GM23338 (cell line): ENCODE measurements around the gene SPINK7. TPM values are rescaled to one million over a fixed set of nuclear protein-coding genes. Genes with fewer than 3 reads are reported as not detected.

Experiments used
- ATAC-seq: fragments of 200-7000 bp; cut with Tn5 transposase; 3 replicates; pipeline ENCODE4 v1.9.1; 2020
- DNase-seq: peaks from one replicate; pipeline ENCODE4 v3.0.0-alpha.2; 2015; ENCODE audit warnings: low spot score
- H2AFZ ChIP-seq: fragments of 200-600 bp; sonication (generic); 2 replicates; pipeline ENCODE4 v1.8.0; 2016; ENCODE audit warnings: antibody characterized with exemption, mild to moderate bottlenecking, moderate library complexity
- H3F3A ChIP-seq: fragments of 200-600 bp; sonication (generic); replicated peaks from 2 replicates; pipeline ENCODE4 v1.8.0; 2017; ENCODE audit warnings: antibody characterized with exemption, mixed run types, low read depth
- H3K27ac ChIP-seq: fragments of 200-600 bp; sonication (generic); 2 replicates; pipeline ENCODE4 v1.6.1; 2016; ENCODE audit warnings: low read depth
- H3K27me3 ChIP-seq: fragments of 200-600 bp; sonication (generic); 2 replicates; pipeline ENCODE4 v1.8.0; 2016; ENCODE audit warnings: mild to moderate bottlenecking, mixed run types, moderate library complexity; ENCODE audit not compliant: insufficient read depth
- H3K36me3 ChIP-seq: fragments of 200-600 bp; sonication (generic); 2 replicates; pipeline ENCODE4 v1.8.0; 2016; ENCODE audit warnings: mild to moderate bottlenecking; ENCODE audit not compliant: insufficient read depth
- H3K4me1 ChIP-seq: fragments of 200-600 bp; sonication (generic); 2 replicates; pipeline ENCODE4 v1.8.0; 2016; ENCODE audit warnings: mild to moderate bottlenecking, moderate library complexity; ENCODE audit not compliant: insufficient read depth
- H3K4me2 ChIP-seq: fragments of 200-600 bp; sonication (generic); 2 replicates; pipeline ENCODE4 v1.7.1; 2017; ENCODE audit warnings: mixed run types
- H3K4me3 ChIP-seq: fragments of 200-600 bp; sonication (generic); 2 replicates; pipeline ENCODE4 v1.6.1; 2016; ENCODE audit warnings: mixed run types
- H3K79me2 ChIP-seq: fragments of 200-600 bp; sonication (generic); replicated peaks from 2 replicates; pipeline ENCODE4 v1.8.0; 2017; ENCODE audit warnings: mild to moderate bottlenecking; ENCODE audit not compliant: insufficient read depth
- H3K9me2 ChIP-seq: fragments of 200-600 bp; sonication (generic); 2 replicates; pipeline ENCODE4 v1.8.0; 2017; ENCODE audit not compliant: insufficient read depth
- H4K20me1 ChIP-seq: fragments of 200-600 bp; sonication (generic); replicated peaks from 2 replicates; pipeline ENCODE4 v1.8.0; 2017; ENCODE audit warnings: mild to moderate bottlenecking; ENCODE audit not compliant: insufficient read depth
- H3K27ac Mint-ChIP-seq: 2 replicates; pipeline ENCODE4 v1.8.0; 2020; ENCODE audit warnings: inconsistent platforms, mild to moderate bottlenecking, moderate library complexity, mixed read lengths
- H3K27me3 Mint-ChIP-seq: 3 replicates; pipeline ENCODE4 v1.8.0; 2022; ENCODE audit warnings: low read depth, mild to moderate bottlenecking, moderate library complexity, mixed read lengths, inconsistent platforms; ENCODE audit not compliant: insufficient read depth, poor library complexity
- H3K36me3 Mint-ChIP-seq: 3 replicates; pipeline ENCODE4 v1.8.0; 2021; ENCODE audit warnings: low read depth, mild to moderate bottlenecking, inconsistent platforms, moderate library complexity, mixed read lengths
- H3K4me1 Mint-ChIP-seq: 3 replicates; pipeline ENCODE4 v1.8.0; 2020; ENCODE audit warnings: mild to moderate bottlenecking, inconsistent platforms, mixed read lengths
- H3K4me3 Mint-ChIP-seq: 3 replicates; pipeline ENCODE4 v1.8.0; 2021; ENCODE audit warnings: moderate library complexity, mild to moderate bottlenecking, inconsistent platforms, mixed read lengths
- H3K9me3 Mint-ChIP-seq: 3 replicates; pipeline ENCODE4 v1.8.0; 2020; ENCODE audit warnings: moderate library complexity, mild to moderate bottlenecking, inconsistent platforms, mixed read lengths
- CTCF ChIP-seq, 2 experiments: fragments of 200-600 bp in 1 of 2; sonication (generic) in 1 of 2; conservative IDR thresholded peaks; 2 replicates each; pipeline versions ENCODE4 v1.5.1 to v1.6.1; 2016 to 2017; ENCODE audit warnings: antibody characterized with exemption in 2 of 2, low read depth in 2 of 2, mild to moderate bottlenecking in 2 of 2, moderate library complexity in 1 of 2
- ETS1 ChIP-seq: IDR thresholded peaks from 2 replicates; pipeline ENCODE4 v1.6.1; 2016; ENCODE audit warnings: antibody characterized with exemption
- EZH2 ChIP-seq: fragments of 200-600 bp; sonication (generic); IDR thresholded peaks from one replicate; pipeline ENCODE4 v1.8.0; 2017; ENCODE audit warnings: antibody characterized with exemption, mild to moderate bottlenecking, low read depth; ENCODE audit not compliant: unreplicated experiment
- EZH2phosphoT487 ChIP-seq: fragments of 200-600 bp; sonication (generic); IDR thresholded peaks from one replicate; pipeline ENCODE4 v1.8.1; 2018; ENCODE audit warnings: antibody characterized with exemption; ENCODE audit not compliant: unreplicated experiment
- NANOG ChIP-seq: IDR thresholded peaks from 2 replicates; pipeline ENCODE4 v1.6.1; 2016; ENCODE audit warnings: antibody characterized with exemption, borderline replicate concordance
- ZNF462 ChIP-seq: fragments of 250-450 bp; sonication (Bioruptor Pico); IDR thresholded peaks from 2 replicates; pipeline ENCODE4 v1.5.0; 2020; ENCODE audit warnings: mild to moderate bottlenecking, moderate library complexity
- polyA plus RNA-seq: library from polyadenylated mRNA; unstranded; fragments of >200 nt; fragmentation: Nextera tagmentation; extraction: Ambion mirVana; gene quantifications from 2 replicates; pipeline ENCODE4 v1.2.1, GENCODE V29; 2016
- total RNA-seq: library from RNA; depleted of rRNA; stranded (reverse); fragments of >200 nt; shearing (Covaris generic); gene quantifications from 2 replicates; pipeline ENCODE4 v1.2.3, GENCODE V29; 2014; rRNA removed

SPINK7 gene
- total and polyA plus RNA-seq, 2 experiments from 2014 or later, result not detected

GRCh38 chr5:148364343-148364742 lies 52.1 kb downstream of the SPINK7 start:
- H3K36me3 ChIP-seq, result no peaks in the 10 kb centered on the region
- no peak overlapping the region for H2AFZ ChIP-seq
- H3K4me3 ChIP-seq, result no peak overlapping the region
- H3K27me3 Mint-ChIP-seq, result no peaks in the 10 kb centered on the region
- no peaks in the 10 kb centered on the region for H3K4me1 ChIP-seq
- no peak for ATAC-seq
- peaks cover 5% of the 10 kb centered on the region; the same call in 1 of the 3 replicates for H3K9me3 Mint-ChIP-seq
- H4K20me1 ChIP-seq, result no peaks in the 10 kb centered on the region
- H3K27ac ChIP-seq, result no peak overlapping the region
- DNase-seq, result no peak
- H3K4me3 Mint-ChIP-seq, result no peak overlapping the region
- H3K36me3 Mint-ChIP-seq, result peaks cover 5% of the 10 kb centered on the region; the same call in 1 of the 3 replicates
- no peaks in the 10 kb centered on the region for H3F3A ChIP-seq
- H3K4me1 Mint-ChIP-seq, result no peaks in the 10 kb centered on the region
- TF ChIP-seq EZH2 (no peak), EZH2phosphoT487 (no peak), NANOG (no peak), ZNF462 (CRISPR knock-in tag) (no peak), ETS1 (no peak), CTCF (conservative IDR thresholded peaks at IDR 0.05; ENCODE audit: low read depth in 2 of 2) (no peak)
- no peaks in the 10 kb centered on the region for H3K27me3 ChIP-seq
- no peaks in the 10 kb centered on the region for H3K79me2 ChIP-seq
- no peak overlapping the region for H3K4me2 ChIP-seq
- H3K9me2 ChIP-seq, result no peaks in the 10 kb centered on the region
- H3K27ac Mint-ChIP-seq, result no peak overlapping the region

Other genes with a start within 250 kb of the SPINK7 start
- gene SPINK5, start 248.4 kb upstream of the SPINK7 start, total RNA-seq, result 1.5 and 4.5 TPM in 2 replicates
- 6.9 and 8.8 TPM in 2 replicates for gene SPINK5, start 248.4 kb upstream of the SPINK7 start, polyA plus RNA-seq
- gene SPINK14, start 143.9 kb upstream of the SPINK7 start, total RNA-seq, result not detected in 2 replicates
- gene SPINK14, start 143.9 kb upstream of the SPINK7 start, polyA plus RNA-seq, result not detected in 2 replicates
- not detected in 2 replicates for gene SPINK6, start 109.4 kb upstream of the SPINK7 start, total RNA-seq
- gene SPINK6, start 109.4 kb upstream of the SPINK7 start, polyA plus RNA-seq, result 0.53 TPM in 1 of 2 replicates, not detected in the other
- not detected in 2 replicates for gene MARCOL, start 73.9 kb upstream of the SPINK7 start, total RNA-seq
- gene MARCOL, start 73.9 kb upstream of the SPINK7 start, polyA plus RNA-seq, result not detected in 2 replicates
- not detected in 2 replicates for gene SPINK13, start 43.6 kb upstream of the SPINK7 start, total RNA-seq
- gene SPINK13, start 43.6 kb upstream of the SPINK7 start, polyA plus RNA-seq, result 0.49 TPM in 1 of 2 replicates, not detected in the other
- not detected in 2 replicates for gene SPINK9, start 23.1 kb downstream of the SPINK7 start, total RNA-seq
- not detected in 2 replicates for gene SPINK9, start 23.1 kb downstream of the SPINK7 start, polyA plus RNA-seq
- 45.6 and 63.9 TPM in 2 replicates for gene FBXO38, start 71.5 kb downstream of the SPINK7 start, total RNA-seq
- 12.0 and 13.3 TPM in 2 replicates for gene FBXO38, start 71.5 kb downstream of the SPINK7 start, polyA plus RNA-seq